ENCODE results near the gene RPTOR. TPM values are rescaled to one million over a fixed set of nuclear protein-coding genes. Genes with fewer than 3 reads are reported as not detected.

The RPTOR gene
- polyA plus RNA-seq, 1 donor from 2014 or later = 8.0 TPM

GRCh38 chr17:80668375-80669148, 123.9 kb downstream of the RPTOR start:
- Histone ChIP-seq H3K36me3 (ENCODE audit: insufficient read depth, low read length) (no peaks in the 10 kb centered on the region), H3K27ac (ENCODE audit: low read length) (no peak overlapping the region), H3K9me2 (ENCODE audit: insufficient read depth, low read length) (no peaks in the 10 kb centered on the region), H3K4me2 (ENCODE audit: low read length) (no peak overlapping the region), H3F3A (ENCODE audit: insufficient read depth, low read length, poor library complexity, severe bottlenecking) (no peaks in the 10 kb centered on the region), H3K27me3 (ENCODE audit: insufficient read depth, low read depth, low read length) (no peaks in the 10 kb centered on the region), H3K9me3 (ENCODE audit: low read length) (no peaks in the 10 kb centered on the region), H3K4me3 (ENCODE audit: low read length) (no peak overlapping the region), H3K79me2 (replicated peaks; ENCODE audit: insufficient read depth, low read length) (peaks cover 3% of the 10 kb centered on the region), H2AFZ (ENCODE audit: low read depth, low read length) (no peak overlapping the region), H4K20me1 (ENCODE audit: insufficient read depth) (no peaks in the 10 kb centered on the region), H3K9ac (ENCODE audit: low read length) (no peak overlapping the region)
- TF ChIP-seq EP300 (conservative IDR thresholded peaks at IDR 0.05; ENCODE audit: poor library complexity, severe bottlenecking) (no peak), POLR2AphosphoS5 (IDR thresholded peaks at IDR 0.05) (no peak), RAD21 (conservative IDR thresholded peaks at IDR 0.05) (no peak), EZH2 (IDR thresholded peaks at IDR 0.05; ENCODE audit: borderline replicate concordance, insufficient read depth, low read length, poor library complexity, severe bottlenecking) (no peak), MXI1 (conservative IDR thresholded peaks at IDR 0.05; ENCODE audit: poor library complexity, severe bottlenecking) (no peak), CTCF (IDR thresholded peaks at IDR 0.05; ENCODE audit: poor library complexity, severe bottlenecking) (no peak), SMC3 (conservative IDR thresholded peaks at IDR 0.05; ENCODE audit: poor library complexity) (no peak), TAF1 (IDR thresholded peaks at IDR 0.05; ENCODE audit: low read depth) (no peak), REST (IDR thresholded peaks at IDR 0.05; ENCODE audit: borderline replicate concordance) (no peak)

- TF ChIP-seq SMC3 (conservative IDR thresholded peaks at IDR 0.05; ENCODE audit: poor library complexity) = no peak
- TF ChIP-seq POLR2AphosphoS5 (IDR thresholded peaks at IDR 0.05) = peak; percentile 45
- Histone ChIP-seq H3K9ac (ENCODE audit: low read length) (no peak overlapping the region), H3K9me2 (ENCODE audit: insufficient read depth, low read length) (no peaks in the 10 kb centered on the region), H3K79me2 (replicated peaks; ENCODE audit: insufficient read depth, low read length) (no peaks in the 10 kb centered on the region), H3K27me3 (ENCODE audit: insufficient read depth, low read depth, low read length) (no peaks in the 10 kb centered on the region), H3K36me3 (ENCODE audit: insufficient read depth, low read length) (no peaks in the 10 kb centered on the region), H3K27ac (ENCODE audit: low read length) (no peak overlapping the region), H2AFZ (ENCODE audit: low read depth, low read length) (no peak overlapping the region), H3K4me2 (ENCODE audit: low read length) (no peak overlapping the region), H3K4me3 (ENCODE audit: low read length) (no peak overlapping the region), H3F3A (ENCODE audit: insufficient read depth, low read length, poor library complexity, severe bottlenecking) (no peaks in the 10 kb centered on the region), H4K20me1 (ENCODE audit: insufficient read depth) (no peaks in the 10 kb centered on the region), H3K9me3 (ENCODE audit: low read length) (no peaks in the 10 kb centered on the region)
These were observed 126.6 kb downstream of the RPTOR start for GRCh38 chr17:80671039-80671824.
